HL-60 (cell line): Measurements from ENCODE around the gene MGAT4C.

Experiments used
- DNase-seq, 2 experiments: peaks; one replicate each; pipeline ENCODE4 v3.0.0-alpha.2; 2010 to 2020; ENCODE audit warnings: low read depth in 1 of 2, low spot score in 1 of 2
- H3K27ac ChIP-seq: fragments of 250-450 bp; sonication (Bioruptor Pico); replicated peaks from 2 replicates; pipeline ENCODE4 v1.5.1; 2020; ENCODE audit warnings: mild to moderate bottlenecking, moderate library complexity
- H3K27me3 ChIP-seq: fragments of 250-450 bp; sonication (Bioruptor Pico); 2 replicates; pipeline ENCODE4 v1.5.1; 2021; ENCODE audit warnings: mild to moderate bottlenecking, moderate library complexity; ENCODE audit not compliant: insufficient read depth, poor library complexity, severe bottlenecking
- H3K4me3 ChIP-seq: replicated peaks from 2 replicates; pipeline ENCODE4 v1.5.1; 2011; ENCODE audit warnings: mild to moderate bottlenecking, control low read depth, low read length; ENCODE audit not compliant: insufficient read depth
- CTCF ChIP-seq: IDR thresholded peaks from one replicate; pipeline ENCODE4 v1.5.1; 2011; ENCODE audit warnings: low read length, control low read depth, inconsistent platforms; ENCODE audit not compliant: insufficient read depth
- GABPA ChIP-seq: IDR thresholded peaks from 2 replicates; pipeline ENCODE4 v1.6.1; 2012; ENCODE audit warnings: low read depth
- POLR2AphosphoS5 ChIP-seq: IDR thresholded peaks from 2 replicates; pipeline ENCODE4 v1.6.1; 2012; ENCODE audit warnings: low read depth
- REST ChIP-seq: IDR thresholded peaks from 2 replicates; pipeline ENCODE4 v1.6.1; 2012; ENCODE audit warnings: low read depth; ENCODE audit not compliant: insufficient replicate concordance
- SPI1 ChIP-seq: IDR thresholded peaks from 2 replicates; pipeline ENCODE4 v1.6.1; 2012; ENCODE audit warnings: low read depth, mild to moderate bottlenecking, borderline replicate concordance

MGAT4C gene

GRCh38 chr12:86226481-86226880, 29.7 kb downstream of the MGAT4C start:
- no peak for TF ChIP-seq GABPA
- TF ChIP-seq SPI1, result no peak
- no peak for TF ChIP-seq POLR2AphosphoS5
- no peak for TF ChIP-seq CTCF
- Histone ChIP-seq H3K27ac (no peak overlapping the region), H3K4me3 (no peak overlapping the region), H3K27me3 (no peaks in the 10 kb centered on the region)
- DNase-seq, result no peak

- Histone ChIP-seq H3K27me3 (no peaks in the 10 kb centered on the region), H3K4me3 (no peak overlapping the region), H3K27ac (no peak overlapping the region)
- no peak for DNase-seq
- TF ChIP-seq REST, result no peak
- no peak for TF ChIP-seq CTCF
- no peak for TF ChIP-seq SPI1
- no peak for TF ChIP-seq GABPA
- no peak for TF ChIP-seq POLR2AphosphoS5
Measured at GRCh38 chr12:86216591-86216990, 39.6 kb downstream of the MGAT4C start.

- Histone ChIP-seq H3K27ac (no peak overlapping the region), H3K27me3 (no peaks in the 10 kb centered on the region), H3K4me3 (no peak overlapping the region)
- DNase-seq, result no peak
- TF ChIP-seq CTCF (no peak), POLR2AphosphoS5 (no peak), SPI1 (no peak), REST (no peak), GABPA (no peak)
Measured at GRCh38 chr12:86213012-86213411, 43.2 kb downstream of the MGAT4C start.

GRCh38 chr12:86198696-86199444, 57.3 kb downstream of the MGAT4C start:
- DNase-seq, result no peak
- Histone ChIP-seq H3K27me3 (no peaks in the 10 kb centered on the region), H3K4me3 (no peak overlapping the region), H3K27ac (no peak overlapping the region)
- TF ChIP-seq POLR2AphosphoS5 (no peak), SPI1 (no peak), GABPA (no peak), REST (no peak), CTCF (no peak)
